Measurements from ENCODE around the gene MED12L.

Gene MED12L

DNA sequence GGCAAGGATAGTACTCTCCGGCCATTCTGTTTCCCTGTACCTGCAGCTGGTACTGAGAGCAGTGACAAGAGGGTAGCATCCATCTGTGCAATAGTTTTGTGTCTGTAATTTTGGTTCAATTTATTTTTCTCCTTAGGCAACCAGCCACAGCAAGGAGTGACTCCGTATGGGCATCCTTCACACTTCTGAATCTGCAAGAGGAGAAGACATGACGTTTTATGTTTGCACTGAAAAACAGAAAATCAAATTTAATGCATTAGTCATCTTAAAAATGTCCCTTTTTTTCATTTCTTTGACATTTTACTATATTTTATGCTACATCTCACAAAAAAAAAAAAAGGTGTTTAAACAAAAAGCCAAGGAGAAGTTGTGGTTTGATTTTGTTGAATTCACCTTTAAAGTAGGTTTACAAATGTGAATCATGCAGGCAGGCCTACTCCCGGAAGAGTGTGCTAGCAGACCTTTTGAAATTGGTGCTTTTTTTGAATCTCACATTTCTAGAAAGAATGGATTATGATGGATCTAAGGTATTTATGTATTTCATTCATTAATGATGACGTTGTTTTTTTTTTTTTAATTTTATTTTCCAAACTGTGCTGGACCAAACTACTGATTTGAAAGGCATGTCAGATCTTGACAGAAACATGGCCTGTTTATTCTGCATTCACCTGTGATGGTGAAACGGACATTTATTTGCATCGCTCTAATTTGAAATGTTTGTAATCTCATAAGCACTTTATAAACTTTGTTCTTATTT lies 347.3 kb downstream of the MED12L start:
- DNase-seq, result no peak

DNA sequence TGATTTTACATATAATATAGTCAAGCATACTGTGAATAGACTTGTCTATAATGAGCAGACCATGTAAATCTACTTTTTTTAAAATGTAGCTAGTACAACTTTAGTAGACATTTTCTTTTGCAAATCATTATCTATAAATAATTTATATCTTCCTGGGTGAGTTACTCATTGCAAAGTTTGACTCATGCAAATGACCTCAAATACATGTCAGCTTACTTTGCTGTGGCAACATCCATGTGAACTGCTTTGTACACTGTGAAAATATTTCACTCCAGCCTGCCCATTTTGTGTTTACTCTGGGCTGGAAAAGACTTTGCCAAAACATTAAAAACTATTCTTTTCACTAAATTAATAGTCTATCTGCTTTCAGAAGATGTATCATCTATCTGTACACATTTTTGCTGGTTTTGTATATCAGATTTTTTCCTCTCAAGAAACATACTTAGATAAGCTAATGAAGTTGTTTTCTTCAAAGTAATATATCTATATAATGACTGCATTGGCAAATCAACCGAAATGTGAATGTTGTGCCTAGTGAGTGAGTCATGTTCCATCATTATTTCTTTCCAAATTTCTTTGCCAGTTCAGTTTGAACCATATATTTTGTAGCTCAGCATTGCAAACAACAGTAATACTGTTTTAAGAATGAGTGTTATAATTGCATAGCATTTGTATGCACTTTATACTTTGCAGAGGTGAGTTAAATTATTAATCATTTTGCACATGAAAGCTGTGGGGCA lies 348.9 kb downstream of the MED12L start:
- no peak for DNase-seq

DNA sequence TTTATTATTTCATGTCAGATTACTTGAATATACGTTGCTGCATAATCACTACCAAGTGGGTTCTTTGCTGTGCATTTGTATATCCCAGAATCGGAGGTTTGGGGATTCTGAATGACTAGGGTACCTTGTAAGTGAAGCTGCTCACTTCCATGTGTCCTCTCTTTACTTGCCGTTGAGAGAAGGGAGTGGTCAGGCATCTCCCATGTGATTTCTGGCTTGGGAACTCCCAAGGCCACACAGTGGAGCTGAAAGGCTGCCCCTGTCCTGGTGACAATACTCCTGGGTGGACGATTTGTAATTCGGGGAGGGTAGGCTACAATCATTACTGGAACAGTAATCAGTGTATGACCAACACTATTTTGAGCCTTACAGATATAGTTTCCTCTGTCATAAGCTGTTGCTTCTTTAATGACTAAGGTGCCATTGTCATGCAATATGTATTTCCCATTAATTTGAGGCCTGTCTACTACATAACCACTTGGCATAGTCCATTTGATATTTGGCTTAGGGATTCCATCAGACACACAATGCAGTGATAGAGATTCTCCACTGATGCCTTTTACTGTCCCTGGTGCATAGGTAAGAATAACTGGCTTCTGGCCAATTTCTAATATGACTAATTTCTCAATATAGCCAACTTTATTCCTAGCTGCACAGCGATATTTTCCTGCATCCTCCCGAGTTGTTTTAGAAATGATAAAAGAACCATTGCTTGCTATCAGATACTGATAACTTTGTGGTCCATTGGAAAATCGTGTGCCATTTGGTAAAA lies 351.4 kb downstream of the MED12L start:
- DNase-seq, result no peak

DNA sequence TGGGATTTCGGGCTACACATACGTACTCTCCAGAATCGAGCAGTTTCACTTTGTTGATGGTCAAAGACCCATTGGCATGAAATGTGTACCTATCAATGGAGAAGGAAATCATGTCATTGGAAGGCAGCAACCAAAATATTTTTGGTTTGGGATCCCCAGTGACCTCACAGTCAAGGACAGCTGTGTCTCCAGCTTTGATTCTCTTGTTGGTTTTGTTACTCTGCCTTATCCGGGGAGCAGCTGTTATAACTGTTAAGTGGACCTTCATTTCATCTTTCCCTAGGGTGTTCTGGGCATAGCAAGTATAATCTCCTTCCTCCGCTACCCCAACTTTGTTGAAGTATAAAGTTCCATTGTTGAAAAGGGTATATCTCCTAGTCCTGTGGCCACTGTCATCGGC lies 352.4 kb downstream of the MED12L start:
- DNase-seq, result no peak

DNA sequence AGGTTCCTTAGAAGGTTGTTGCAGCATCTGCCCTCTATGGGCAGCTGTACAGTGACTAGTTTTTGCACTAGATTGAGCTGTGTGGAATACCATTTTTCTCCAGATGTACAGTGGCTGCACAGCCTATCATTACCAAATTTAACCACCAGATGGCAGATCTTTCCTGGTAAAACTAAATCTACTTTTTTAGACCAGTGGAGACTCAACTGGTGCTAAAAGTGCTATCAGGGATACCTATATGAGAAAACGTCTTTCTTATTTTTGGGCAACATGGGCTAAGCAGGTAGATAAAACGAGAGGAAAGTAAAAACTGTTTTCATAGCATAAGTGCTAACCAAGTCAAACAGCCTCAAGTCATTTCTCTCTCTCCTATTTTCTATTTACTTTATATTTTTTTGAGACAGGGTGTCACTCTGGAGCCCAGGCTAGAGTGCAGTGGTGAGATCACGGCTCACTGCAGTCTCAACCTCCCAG lies 354.2 kb downstream of the MED12L start:
- peak; percentile 77 for DNase-seq

DNA sequence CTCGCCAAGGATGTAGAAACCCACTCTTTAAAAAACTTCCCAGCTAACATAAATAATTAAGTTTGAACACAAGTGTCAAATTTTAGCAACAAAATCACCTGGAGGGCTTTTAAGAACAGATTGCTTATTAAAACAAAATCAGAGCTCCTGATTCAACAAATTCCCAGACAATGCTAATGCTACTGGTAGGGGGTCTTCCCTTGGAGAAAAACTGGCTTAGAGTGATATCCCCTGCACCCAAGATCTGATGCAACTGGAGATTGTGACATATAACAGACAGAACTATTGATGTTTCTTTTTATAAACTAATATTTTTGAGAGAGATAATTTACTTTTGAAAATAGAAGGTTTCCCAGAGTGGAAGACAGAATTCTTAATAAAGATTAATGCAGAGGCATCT lies 355.5 kb downstream of the MED12L start:
- DNase-seq, result no peak

DNA sequence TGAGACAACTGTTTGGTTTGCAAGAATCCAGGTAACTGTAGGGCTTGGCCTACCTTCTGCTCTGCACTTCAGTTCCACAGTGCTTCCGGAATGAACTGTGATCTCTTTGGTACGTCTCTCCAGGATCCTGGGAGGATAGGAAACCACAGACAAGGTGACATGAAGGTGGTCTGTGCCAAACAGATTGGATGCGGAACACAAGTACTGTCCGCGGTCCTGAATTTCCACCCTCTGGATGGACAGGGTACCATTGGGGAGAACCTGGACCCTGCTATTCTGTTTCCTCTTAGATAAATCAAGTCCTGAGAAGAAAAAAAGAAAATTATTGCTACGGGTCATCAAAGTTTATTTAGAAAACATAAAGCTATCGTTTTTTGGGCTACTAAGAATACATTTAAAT lies 358.1 kb downstream of the MED12L start:
- no peak for DNase-seq

DNA sequence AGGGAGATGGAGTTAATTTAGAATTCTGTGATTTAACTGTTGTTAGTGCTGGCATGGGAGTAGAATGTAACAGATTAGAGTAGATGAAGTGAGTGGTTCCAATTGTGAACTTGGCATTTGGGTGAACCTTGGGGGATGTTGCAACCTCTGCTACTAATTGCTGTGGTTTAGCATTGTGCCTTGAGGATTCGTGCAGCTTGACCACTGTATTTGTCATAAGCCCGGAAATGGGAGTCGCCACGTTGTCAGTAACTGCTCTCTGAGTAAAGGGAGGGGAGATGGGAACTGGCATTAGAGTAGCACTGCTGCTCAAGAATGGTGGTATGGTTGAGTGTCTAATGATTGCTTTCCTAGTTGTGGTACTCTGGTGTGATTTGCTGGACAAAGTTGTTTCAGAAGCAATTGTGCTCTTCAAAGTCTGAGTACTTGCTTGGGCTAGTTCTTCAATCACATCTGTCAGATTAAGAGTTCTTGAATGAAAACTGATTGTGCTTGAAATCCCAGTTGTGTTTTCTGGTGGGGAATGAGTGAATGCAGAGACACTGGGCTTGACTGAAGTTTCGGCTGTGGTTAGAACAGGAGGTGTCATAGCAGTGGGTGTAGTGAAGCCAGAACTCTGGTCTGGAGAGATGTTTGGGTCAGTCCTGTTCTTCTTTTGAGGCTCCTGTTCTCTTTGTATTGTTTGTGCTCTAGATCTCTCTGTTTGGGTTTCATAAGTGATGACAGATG lies 360.0 kb downstream of the MED12L start:
- DNase-seq, result no peak

DNA sequence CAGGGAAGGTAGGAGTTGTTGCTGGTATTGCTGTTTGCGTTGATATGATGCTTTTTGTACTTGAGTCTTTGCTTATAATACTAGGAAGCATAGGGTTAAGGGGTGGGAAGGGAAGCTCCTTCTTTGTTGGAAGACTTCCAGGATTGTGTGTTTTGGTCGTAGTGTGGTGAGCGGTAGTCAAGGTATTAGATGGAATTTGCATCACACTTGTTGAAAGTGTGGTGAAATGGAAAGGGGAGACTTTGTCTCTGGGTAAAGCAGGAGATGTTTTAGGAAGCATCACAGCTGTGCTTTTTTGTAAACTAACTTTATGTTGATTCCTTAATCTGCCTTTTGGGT lies 360.5 kb downstream of the MED12L start:
- no peak for DNase-seq

DNA sequence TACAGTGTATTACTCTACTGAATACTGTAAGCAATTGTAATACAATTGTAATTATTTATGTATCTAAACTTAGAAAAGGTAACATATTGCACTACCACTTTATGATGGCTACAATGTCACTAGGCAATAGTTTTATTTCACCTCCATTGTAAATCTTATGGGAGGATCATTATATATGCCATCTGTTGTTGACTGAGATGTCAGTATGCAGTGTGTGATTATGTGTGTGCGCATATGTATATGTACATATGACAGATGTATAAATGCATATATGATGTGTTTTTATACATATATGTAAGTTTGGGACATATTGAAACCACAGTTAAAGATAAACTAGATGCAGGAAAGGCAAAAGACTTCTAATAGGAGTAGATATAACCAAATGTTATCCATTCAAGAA lies 366.9 kb downstream of the MED12L start:
- DNase-seq, result no peak

DNA sequence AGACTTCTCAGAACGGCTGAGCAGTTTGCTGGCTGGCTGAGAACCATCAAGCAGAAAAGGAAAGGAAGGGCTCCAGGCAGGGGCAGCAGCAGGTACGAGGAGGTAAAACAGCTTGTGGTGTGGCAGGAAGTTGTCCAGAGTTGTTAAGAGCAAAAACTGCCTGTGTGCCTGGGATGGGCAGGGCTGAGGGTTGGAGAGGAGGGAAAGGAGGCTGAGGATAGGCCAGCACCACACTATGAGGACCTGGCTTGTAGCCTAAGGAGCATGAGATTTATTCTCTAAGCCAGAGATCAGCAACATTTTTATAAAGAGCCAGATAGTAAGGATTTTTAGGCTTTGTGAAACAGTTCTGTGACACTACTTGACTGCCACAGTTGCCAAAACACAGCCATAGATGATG lies 367.4 kb downstream of the MED12L start:
- DNase-seq, result no peak

DNA sequence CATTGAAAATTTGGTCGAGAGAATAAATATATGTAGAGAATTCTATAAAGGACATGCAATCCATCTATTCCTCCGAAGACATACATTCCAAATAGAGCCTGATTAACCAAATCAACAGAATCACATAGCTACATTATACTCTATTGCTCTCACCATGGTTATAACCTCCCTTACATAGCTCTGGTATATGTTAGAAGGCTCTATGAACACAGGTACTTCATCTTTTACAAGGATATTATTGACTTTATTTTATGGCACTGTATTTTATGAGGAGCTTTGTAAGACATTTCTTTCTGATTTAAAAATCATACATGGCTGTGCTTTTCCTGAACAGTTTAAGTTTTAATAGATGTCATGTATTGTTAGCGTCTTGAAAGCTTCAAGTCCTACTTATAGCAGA lies 370.6 kb downstream of the MED12L start:
- DNase-seq, result no peak

DNA sequence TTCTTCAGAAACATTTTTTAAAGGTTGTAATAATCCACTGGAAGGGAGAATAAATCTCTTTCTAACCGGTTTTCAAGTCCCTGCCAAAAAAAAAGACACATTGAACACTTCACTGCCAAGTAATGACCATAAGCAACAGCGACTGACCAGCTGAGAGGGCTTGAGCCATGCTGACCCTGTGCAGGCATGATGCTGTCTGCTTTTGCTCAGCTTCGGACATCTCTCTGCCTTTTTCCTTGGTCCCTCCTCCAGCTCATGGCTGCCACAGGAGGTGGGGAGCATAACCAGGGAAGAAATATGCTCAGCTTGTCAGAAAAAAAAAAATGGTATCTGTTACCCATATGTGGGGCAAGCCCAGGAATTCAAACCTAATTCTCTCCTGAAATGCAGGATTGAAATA lies 373.9 kb downstream of the MED12L start:
- no peak for DNase-seq

DNA sequence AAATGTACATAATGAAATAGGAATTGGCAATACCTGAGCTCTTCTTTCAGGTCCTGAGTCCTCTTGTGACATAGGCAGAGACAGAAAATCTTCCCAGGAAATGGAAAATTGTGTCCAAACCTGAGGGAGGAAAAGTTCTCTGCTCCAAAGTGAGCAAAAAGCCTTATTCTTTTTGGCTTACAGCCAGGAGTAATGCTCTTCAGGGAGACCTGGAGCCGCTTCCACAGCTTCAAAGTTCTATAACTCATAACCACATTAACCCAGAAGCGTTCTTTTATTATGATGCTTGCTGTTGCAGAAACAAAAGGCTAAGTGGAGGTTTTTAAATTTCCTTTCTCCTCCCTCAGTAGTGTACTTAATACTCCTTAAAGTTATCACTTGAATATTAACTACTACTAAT lies 374.8 kb downstream of the MED12L start:
- no peak for DNase-seq

DNA sequence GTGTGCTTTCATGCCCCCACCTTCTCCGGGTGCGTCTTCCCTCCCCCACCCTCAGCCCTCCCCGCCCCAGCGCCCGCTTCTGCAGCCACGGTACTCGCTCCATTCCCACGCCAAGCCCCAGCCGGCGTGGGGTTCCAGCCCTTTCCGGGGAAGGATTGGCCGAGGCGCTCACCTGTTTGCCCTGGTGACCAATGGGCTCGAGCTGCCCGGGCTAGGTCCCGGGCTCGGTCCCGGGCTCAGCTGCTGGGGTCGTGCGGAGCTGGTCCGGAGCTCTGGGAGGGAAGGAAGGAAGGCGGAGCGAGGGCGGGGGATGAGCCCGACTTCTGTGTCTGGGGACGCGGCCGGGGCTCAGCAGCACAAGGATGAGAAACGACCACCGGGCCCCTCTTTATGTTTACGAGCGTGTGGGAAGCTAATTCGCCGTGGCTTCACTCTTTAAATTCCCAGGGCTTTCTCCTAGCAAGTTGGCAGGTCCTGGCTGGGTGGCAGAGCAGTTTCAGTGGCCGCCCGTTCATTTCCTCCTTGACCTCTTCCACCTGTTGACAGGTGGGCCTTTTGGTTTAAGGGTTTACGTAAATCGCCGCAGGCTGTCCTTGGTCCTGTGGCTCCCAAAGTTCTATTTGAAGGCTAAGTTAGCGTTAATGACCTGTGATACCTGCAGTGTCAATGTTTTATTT lies 375.4 kb downstream of the MED12L start, which contains the start of gene IGSF10:
TSS of gene IGSF10 (minus strand) at position 288 of the 677 bp plus-strand sequence. CDS start 2,352 bp downstream, outside the sequence.
- DNase-seq, result no peak

DNA sequence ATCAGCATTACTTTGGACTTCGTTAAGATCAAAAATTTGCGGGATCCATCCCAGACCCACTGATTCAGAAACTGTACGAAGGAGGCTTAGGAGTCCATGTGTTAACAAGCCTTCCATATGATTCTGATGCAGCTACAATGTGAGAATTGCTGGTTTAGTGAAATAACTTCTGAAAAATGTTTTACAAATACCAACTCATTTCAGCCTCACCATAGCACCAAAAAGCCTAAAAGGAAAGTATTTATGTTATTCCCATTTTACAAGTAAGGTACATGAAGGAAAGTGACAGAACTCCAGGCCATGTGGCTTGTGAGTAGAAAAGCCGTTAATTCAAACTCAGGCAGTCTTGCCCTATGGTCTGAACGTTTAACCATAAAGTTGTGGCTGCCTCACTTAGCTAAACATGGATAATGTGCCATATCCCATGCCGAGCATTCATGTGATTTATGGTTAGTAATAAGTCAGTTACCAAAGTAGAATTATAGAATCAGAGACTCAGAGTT lies 376.9 kb downstream of the MED12L start:
- no peak for DNase-seq

DNA sequence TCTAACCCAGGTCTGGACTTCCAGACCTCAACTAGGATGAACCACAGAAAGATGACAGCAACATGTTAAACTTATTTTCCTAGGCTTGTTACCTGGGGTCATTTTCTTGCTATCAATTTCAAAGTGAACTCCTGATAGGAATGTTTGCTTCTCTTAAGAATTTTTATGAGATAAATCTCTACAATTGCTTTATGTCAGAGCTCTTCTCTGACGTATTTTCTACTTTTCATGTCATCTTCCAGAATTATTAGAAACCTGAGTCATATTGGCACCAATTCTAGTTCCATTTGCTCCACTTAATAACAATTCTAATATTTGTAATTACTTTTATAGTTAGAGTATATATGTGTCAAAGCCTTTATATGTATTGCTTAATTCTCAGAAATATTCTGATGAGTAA lies 377.5 kb downstream of the MED12L start:
- DNase-seq, result no peak

DNA sequence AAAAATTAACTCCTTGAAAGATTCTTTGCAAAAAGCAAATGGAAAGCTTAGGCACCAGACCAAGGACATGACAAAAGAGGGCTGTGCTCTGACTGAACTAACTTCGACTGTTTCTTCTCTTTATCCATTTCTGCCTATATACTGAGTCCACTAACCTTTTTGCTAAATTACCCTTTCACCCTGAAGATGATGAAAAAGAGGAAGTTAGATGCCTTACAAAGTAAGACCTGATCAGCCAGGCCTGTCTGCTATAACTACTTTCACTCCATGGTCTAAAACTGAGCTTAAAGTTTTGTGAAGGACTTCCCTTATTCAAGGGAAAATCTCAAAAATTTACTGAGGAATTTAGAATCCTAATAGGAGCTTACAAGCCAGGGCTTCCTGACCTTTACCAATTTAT lies 381.6 kb downstream of the MED12L start:
- DNase-seq, result no peak

DNA sequence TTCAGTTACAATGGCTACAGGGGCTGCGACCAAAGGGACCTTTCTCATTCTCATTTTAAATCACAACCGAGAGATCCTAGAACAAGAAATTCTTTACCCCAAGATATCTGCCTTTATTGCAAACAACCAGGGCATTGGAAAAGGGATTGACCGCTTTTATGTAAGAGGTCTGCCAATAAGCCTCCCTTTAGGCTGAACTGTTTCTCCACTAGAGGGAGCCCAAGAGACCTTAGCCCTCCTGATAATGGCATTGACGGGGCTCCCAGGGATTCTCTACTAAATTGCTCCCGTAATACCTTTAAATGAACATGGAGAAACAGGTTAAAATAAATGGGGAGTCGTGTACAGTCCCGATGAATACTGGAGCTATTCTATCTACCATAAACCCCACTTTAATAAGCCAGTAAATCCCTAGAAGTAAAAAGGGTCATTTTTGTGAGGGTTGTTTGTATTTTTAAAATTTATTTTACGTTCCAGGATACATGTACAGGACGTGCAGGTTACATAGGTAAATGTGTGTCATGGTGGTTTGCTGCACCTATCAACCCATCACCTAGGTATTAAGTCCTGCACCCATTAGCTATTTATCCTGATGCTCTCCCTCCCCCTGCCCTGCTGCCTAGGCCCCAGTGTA lies 382.9 kb downstream of the MED12L start:
- peak; percentile 65 for DNase-seq

DNA sequence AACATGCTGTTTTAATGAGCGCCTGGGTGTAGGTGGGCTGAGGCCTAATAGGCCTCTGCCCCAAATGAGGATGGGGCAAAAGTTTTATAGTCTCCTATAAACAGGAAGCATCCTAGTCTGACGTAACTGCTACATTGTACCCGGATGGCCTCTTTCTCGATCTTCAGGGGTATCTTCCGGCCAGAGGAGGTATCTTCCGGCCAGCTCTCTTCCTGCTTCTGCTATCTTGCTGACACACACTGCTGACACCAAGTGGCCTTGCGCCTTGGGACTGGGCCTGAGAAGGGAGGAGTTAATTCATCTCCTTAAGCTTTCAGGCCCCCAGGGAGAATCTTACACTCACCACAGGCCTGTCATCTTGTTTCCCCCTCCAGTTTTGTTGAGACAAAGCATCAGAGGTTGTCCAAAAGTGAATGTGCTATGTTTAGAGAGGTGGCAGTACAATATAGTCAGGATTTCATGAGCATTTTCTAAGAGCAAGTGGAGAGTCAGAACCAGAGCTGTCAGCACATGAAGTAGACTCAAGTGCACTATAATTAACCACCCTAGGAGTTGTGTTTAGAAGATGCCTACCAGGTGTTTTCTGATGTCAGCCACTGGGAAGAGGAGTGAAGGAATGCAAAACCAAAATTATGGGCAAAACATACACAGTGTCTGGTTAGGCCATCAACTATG lies 391.0 kb downstream of the MED12L start:
- DNase-seq, result no peak

Data from NCI-H1694 (cell line).